GM12801 (cell line): Measurements from ENCODE around the gene LEMD3.

Experiments
- TF ChIP-seq, protein P1 (sequence below): IDR thresholded peaks from one replicate; pipeline ENCODE4 v1.5.1; 2011; ENCODE audit warnings: control low read depth; ENCODE audit not compliant: insufficient read length; ENCODE audit errors: extremely low read depth

LEMD3 gene

DNA sequence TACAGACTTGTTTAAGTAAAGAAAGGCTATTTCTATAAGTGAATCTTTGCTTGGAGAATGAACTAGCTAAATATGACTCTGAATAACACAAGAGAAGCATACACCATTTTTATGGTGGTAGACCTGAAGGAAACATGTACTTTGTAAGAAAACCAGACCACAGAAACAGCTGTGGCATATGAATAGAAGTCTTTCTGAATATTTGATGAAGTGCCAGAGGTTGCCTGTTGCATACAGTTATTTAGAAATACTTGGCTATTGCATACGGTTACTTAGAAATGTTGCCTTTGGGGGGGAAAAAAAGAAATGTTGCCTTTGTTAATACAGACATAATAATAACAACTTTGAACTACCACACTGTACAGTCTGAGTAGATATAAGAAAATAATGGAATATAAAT, 16.8 kb upstream of the LEMD3 start:
- TF ChIP-seq, protein P1, sequence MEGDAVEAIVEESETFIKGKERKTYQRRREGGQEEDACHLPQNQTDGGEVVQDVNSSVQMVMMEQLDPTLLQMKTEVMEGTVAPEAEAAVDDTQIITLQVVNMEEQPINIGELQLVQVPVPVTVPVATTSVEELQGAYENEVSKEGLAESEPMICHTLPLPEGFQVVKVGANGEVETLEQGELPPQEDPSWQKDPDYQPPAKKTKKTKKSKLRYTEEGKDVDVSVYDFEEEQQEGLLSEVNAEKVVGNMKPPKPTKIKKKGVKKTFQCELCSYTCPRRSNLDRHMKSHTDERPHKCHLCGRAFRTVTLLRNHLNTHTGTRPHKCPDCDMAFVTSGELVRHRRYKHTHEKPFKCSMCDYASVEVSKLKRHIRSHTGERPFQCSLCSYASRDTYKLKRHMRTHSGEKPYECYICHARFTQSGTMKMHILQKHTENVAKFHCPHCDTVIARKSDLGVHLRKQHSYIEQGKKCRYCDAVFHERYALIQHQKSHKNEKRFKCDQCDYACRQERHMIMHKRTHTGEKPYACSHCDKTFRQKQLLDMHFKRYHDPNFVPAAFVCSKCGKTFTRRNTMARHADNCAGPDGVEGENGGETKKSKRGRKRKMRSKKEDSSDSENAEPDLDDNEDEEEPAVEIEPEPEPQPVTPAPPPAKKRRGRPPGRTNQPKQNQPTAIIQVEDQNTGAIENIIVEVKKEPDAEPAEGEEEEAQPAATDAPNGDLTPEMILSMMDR = no peak

DNA sequence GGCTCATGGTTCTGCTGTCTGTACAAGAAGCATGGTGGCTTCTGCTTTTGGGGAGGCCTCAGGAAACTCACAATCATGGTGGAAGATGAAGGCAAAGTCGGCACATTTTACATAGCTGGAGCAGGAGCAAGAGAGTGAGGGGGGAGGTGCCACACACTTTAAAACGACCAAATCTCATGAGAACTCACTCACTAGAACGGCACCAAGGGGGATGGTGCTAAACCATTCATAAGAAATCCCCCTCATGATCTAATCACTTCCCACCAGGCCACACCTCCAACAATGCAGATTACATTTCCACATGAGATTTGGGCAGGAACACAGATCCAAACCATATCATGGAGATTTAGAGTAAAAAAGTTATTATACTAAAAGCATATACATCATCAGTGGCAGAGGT, 13.6 kb upstream of the LEMD3 start:
- TF ChIP-seq, protein P1 = no peak

DNA sequence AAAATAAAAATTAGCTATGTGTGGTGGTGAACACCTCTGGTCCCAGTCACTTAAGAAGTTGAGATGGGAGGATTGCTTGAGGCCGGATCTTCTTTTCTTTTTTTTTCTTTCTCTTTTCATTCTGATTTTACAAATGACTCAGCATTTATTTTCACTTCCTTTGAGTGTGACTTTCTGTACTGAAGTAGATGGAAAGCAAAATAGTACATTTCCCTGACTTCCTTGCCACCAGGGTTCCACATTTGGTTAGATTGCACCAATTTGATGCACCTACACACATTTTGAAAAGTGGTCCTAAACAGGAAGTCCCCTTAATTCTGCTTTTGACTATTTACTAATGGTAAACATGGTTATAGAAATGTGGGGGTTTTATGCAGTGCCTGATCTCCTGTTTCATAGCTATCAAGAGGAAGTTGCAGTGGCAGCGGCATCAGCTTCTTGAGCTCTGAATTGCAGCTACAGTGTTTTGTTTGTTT, 13.0 kb upstream of the LEMD3 start:
- TF ChIP-seq, protein P1 = no peak

DNA sequence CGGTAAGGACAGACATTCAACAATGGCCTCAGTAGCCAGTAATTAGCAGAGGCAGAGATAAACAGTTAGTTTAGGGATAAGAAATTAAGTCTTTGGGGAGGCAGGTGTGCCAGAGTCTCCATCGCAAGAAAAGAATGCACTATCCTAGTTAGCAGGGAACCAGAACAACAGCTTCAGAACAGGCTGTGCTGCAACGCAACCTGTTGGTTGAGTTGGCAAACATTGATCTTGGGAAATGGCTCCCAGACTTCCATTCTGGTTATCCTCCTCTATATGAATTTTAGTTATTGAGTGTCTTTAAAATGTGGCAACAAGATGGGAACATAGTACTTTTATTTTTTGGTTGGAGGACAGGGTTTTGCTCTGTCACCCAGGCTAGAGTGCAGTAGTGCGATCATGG, 12.3 kb upstream of the LEMD3 start:
- TF ChIP-seq, protein P1 = no peak

DNA sequence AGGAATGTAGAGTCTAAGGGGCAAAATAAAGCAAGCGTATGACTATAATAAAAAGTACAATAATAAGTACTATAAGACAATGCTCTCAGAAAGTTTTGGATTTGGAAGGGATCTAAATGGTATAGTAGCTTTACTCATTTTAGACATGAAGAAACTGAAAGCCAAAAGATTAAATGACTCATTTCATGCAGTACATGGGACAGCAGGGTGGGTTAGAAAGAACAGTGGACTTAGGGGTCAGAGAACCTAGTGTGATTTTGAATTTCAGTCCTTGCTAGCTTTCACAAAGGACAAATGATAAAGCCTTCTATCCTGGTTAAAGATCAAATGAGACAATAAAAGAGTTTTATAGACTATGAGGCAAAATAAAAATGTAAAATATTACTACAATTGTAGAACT, 6.8 kb upstream of the LEMD3 start:
- TF ChIP-seq, protein P1 = no peak

DNA sequence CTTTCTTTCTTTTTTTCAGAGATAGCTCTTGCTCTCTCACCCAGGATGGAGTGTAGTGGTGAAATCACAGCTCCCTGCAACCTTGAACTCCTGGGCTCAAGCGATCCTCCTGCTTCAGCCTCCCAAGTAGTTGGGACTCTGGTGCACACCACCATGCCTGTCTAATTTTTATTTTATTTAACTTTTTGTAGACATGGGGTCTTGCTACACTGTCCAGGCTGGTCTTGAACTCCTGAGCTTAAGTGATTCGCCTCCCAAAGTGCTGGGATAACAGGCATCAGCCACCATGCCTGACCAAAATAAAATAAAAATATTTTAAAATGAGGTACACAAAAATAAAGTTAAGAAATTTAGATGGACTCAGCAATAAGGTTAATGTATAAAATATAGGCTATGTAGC, 5.1 kb upstream of the LEMD3 start:
- TF ChIP-seq, protein P1 = no peak

DNA sequence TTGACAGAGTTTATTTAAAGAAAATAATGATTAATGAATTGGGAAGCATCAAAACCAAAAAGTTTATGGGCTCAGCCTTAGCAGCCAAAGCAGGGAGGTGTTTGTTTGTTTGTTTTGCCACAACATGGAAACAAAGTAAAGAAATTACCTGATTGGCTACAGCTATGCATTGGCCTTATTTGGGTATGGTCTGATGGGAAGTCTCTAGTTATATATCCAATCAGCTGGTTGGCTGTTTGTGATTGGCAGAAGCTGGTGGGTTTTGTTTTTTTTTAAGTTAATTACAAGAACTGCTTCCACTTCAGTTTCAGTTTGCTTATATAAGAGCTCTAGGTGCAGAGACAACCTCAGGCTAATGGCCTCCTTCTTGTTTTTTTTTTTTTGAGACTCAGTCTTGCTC, 4.6 kb upstream of the LEMD3 start:
- TF ChIP-seq, protein P1 = no peak
